Measurements from ENCODE around the gene PSMD12.

Gene PSMD12

DNA sequence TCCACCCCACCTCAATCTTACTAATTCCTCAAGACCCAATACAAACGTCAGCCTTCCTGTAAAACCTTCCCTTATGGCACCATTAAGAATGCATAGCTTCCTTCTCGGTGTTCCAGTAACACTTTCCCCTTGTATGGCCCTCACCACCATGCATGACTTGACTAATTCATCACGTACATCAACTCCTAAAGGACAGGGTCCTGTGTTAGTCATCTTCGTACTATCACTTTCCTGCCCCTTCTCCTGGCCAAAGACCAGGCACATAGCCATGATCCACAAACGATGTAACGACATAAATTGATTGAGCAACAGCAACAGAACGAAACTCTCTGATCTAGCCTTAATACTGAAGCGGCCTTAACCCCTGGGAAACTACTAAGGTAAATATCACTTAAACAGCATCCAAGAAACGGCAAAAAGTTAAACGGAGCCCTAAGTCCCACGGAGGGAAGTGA, 612 bp downstream of the PSMD12 start:
- Histone ChIP-seq H3K4me1 (ENCODE audit: insufficient read depth, low read length, severe bottlenecking) (peaks cover 35% of the 10 kb centered on the region), H3K9ac (ENCODE audit: low read length) (peak overlapping the region; percentile 98), H3K9me2 (ENCODE audit: low read depth, low read length) (no peaks in the 10 kb centered on the region), H2AFZ (ENCODE audit: low read length) (no peak overlapping the region), H3F3A (ENCODE audit: insufficient read depth, low read length) (no peaks in the 10 kb centered on the region), H4K20me1 (ENCODE audit: insufficient read depth, low read length) (no peaks in the 10 kb centered on the region), H3K4me3 (ENCODE audit: low read depth, low read length, poor library complexity, severe bottlenecking) (peak overlapping the region; percentile 97), H3K4me2 (ENCODE audit: low read length) (peak overlapping the region; percentile 92), H3K27me3 (ENCODE audit: insufficient read depth, low read length) (no peaks in the 10 kb centered on the region), H3K27ac (ENCODE audit: low read depth, low read length, poor library complexity, severe bottlenecking) (peak overlapping the region; percentile 59), H3K79me2 (ENCODE audit: insufficient read depth, low read length) (peaks cover 53% of the 10 kb centered on the region), H3K36me3 (ENCODE audit: insufficient read depth, low read length) (peaks cover 30% of the 10 kb centered on the region), H3K9me3 (ENCODE audit: low read length) (no peaks in the 10 kb centered on the region)
- no peak for TF ChIP-seq EZH2 (IDR thresholded peaks at IDR 0.05; ENCODE audit: borderline replicate concordance, low read length)
- TF ChIP-seq, protein P1, sequence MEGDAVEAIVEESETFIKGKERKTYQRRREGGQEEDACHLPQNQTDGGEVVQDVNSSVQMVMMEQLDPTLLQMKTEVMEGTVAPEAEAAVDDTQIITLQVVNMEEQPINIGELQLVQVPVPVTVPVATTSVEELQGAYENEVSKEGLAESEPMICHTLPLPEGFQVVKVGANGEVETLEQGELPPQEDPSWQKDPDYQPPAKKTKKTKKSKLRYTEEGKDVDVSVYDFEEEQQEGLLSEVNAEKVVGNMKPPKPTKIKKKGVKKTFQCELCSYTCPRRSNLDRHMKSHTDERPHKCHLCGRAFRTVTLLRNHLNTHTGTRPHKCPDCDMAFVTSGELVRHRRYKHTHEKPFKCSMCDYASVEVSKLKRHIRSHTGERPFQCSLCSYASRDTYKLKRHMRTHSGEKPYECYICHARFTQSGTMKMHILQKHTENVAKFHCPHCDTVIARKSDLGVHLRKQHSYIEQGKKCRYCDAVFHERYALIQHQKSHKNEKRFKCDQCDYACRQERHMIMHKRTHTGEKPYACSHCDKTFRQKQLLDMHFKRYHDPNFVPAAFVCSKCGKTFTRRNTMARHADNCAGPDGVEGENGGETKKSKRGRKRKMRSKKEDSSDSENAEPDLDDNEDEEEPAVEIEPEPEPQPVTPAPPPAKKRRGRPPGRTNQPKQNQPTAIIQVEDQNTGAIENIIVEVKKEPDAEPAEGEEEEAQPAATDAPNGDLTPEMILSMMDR (IDR thresholded peaks at IDR 0.05; ENCODE audit: low read length), result no peak

- peaks cover 36% of the 10 kb centered on the region for H3K36me3 ChIP-seq (ENCODE audit: insufficient read depth, low read length)
- no peak overlapping the region for H2AFZ ChIP-seq (ENCODE audit: low read length)
- no peaks in the 10 kb centered on the region for H3K9me2 ChIP-seq (ENCODE audit: low read depth, low read length)
- H4K20me1 ChIP-seq (ENCODE audit: insufficient read depth, low read length), result no peaks in the 10 kb centered on the region
- peak overlapping the region; percentile 97 for H3K4me3 ChIP-seq (ENCODE audit: low read depth, low read length, poor library complexity, severe bottlenecking)
- no peak for TF ChIP-seq EZH2 (IDR thresholded peaks at IDR 0.05; ENCODE audit: borderline replicate concordance, low read length)
- TF ChIP-seq, protein P1 (IDR thresholded peaks at IDR 0.05; ENCODE audit: low read length), result no peak
- peak overlapping the region; percentile 98 for H3K9ac ChIP-seq (ENCODE audit: low read length)
- peak overlapping the region; percentile 59 for H3K27ac ChIP-seq (ENCODE audit: low read depth, low read length, poor library complexity, severe bottlenecking)
- H3K79me2 ChIP-seq (ENCODE audit: insufficient read depth, low read length), result peaks cover 60% of the 10 kb centered on the region
- no peaks in the 10 kb centered on the region for H3K27me3 ChIP-seq (ENCODE audit: insufficient read depth, low read length)
- H3K4me2 ChIP-seq (ENCODE audit: low read length), result peak overlapping the region; percentile 92
- H3K4me1 ChIP-seq (ENCODE audit: insufficient read depth, low read length, severe bottlenecking), result peaks cover 38% of the 10 kb centered on the region
- H3F3A ChIP-seq (ENCODE audit: insufficient read depth, low read length), result no peaks in the 10 kb centered on the region
- H3K9me3 ChIP-seq (ENCODE audit: low read length), result no peaks in the 10 kb centered on the region
Observed at GRCh38 chr17:67364847-67365737, 1.3 kb downstream of the PSMD12 start.

DNA sequence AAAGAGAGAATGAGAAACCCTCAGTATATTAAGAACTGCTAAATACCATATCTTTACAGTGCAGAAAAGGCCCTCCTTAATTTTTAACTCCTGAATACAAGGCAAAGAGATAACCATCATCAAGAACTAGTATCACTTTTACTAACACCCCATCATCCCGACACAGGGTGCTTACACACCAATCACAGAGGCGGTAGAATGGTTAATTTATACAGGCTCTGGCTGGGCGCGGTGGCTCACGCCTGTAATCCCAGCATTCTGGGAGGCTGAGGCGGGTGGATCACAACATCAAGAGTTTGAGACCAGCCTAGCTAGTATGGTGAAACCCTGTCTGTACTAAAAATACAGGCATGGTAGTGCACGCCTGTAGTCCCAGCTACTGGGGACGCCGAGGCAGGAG, 4.2 kb downstream of the PSMD12 start:
- Histone ChIP-seq H3K27ac (ENCODE audit: low read depth, low read length, poor library complexity, severe bottlenecking) (no peak overlapping the region), H3K4me2 (ENCODE audit: low read length) (no peak overlapping the region), H3K9ac (ENCODE audit: low read length) (no peak overlapping the region), H3K4me3 (ENCODE audit: low read depth, low read length, poor library complexity, severe bottlenecking) (no peak overlapping the region), H3K9me2 (ENCODE audit: low read depth, low read length) (no peaks in the 10 kb centered on the region), H3K27me3 (ENCODE audit: insufficient read depth, low read length) (no peaks in the 10 kb centered on the region), H4K20me1 (ENCODE audit: insufficient read depth, low read length) (no peaks in the 10 kb centered on the region), H3F3A (ENCODE audit: insufficient read depth, low read length) (no peaks in the 10 kb centered on the region), H3K9me3 (ENCODE audit: low read length) (no peaks in the 10 kb centered on the region), H3K36me3 (ENCODE audit: insufficient read depth, low read length) (peaks cover 54% of the 10 kb centered on the region), H3K79me2 (ENCODE audit: insufficient read depth, low read length) (peaks cover 80% of the 10 kb centered on the region), H2AFZ (ENCODE audit: low read length) (no peak overlapping the region), H3K4me1 (ENCODE audit: insufficient read depth, low read length, severe bottlenecking) (peaks cover 42% of the 10 kb centered on the region)
- TF ChIP-seq, protein P1 (IDR thresholded peaks at IDR 0.05; ENCODE audit: low read length), result no peak
